ENCODE measurements around the gene DNAJC12.

- TF ChIP-seq GATA2 (IDR thresholded peaks at IDR 0.05; ENCODE audit: low read depth, low read length) (no peak), GATA3 (IDR thresholded peaks at IDR 0.05; ENCODE audit: low read depth, low read length) (no peak)
Measured at GRCh38 chr10:67775279-67775678, 62.7 kb downstream of the DNAJC12 start.

Measured in SH-SY5Y (cell line).